ENCODE data around the gene MYBPH.

MYBPH gene

GRCh38 chr1:203197625-203198024 is 22.0 kb upstream of the MYBPH start:
- no peak for TF ChIP-seq CTCF (conservative IDR thresholded peaks at IDR 0.05; ENCODE audit: low read depth)
- no peak for DNase-seq (ENCODE audit: low spot score)
- ChIA-PET CTCF (interaction anchor here (0.6 to 1.4 kb wide), 4 partner anchors 19 to 75 kb away, joined by 3 to 6 read pairs (median 4); no protein-coding TSS in a partner anchor), POLR2A (ENCODE audit: low non-redundant PET) (no interaction called here)
- H3K27ac ChIP-seq = no peak overlapping the region

GRCh38 chr1:203196371-203196770 is 20.7 kb upstream of the MYBPH start:
- ChIA-PET POLR2A (ENCODE audit: low non-redundant PET) (no interaction called here), CTCF (interaction anchor here (1.1 kb wide), 1 partner anchor 24 kb away, joined by 5 read pairs; no protein-coding TSS in a partner anchor)
- no peak for DNase-seq (ENCODE audit: low spot score)
- H3K27ac ChIP-seq = no peak overlapping the region
- TF ChIP-seq CTCF (conservative IDR thresholded peaks at IDR 0.05; ENCODE audit: low read depth) = no peak

GRCh38 chr1:203190949-203191348 is 15.3 kb upstream of the MYBPH start:
- ChIA-PET POLR2A (ENCODE audit: low non-redundant PET) (no interaction called here), CTCF (interaction anchor here (2.9 kb wide), 1 partner anchor 76 kb away, joined by 8 read pairs; no protein-coding TSS in a partner anchor)
- no peak overlapping the region for H3K27ac ChIP-seq
- no peak for DNase-seq (ENCODE audit: low spot score)
- no peak for TF ChIP-seq CTCF (conservative IDR thresholded peaks at IDR 0.05; ENCODE audit: low read depth)

- no peak for DNase-seq (ENCODE audit: low spot score)
- ChIA-PET CTCF (interaction anchor here (0.9 to 2.9 kb wide), 2 partner anchors 18 to 77 kb away, joined by 3 to 8 read pairs; no protein-coding TSS in a partner anchor), POLR2A (ENCODE audit: low non-redundant PET) (no interaction called here)
- TF ChIP-seq CTCF (conservative IDR thresholded peaks at IDR 0.05; ENCODE audit: low read depth) = no peak
- no peak overlapping the region for H3K27ac ChIP-seq
Measured at GRCh38 chr1:203189951-203190352, 14.3 kb upstream of the MYBPH start.

- ChIA-PET CTCF (interaction anchor here (0.7 to 4.0 kb wide), 3 partner anchors 16 to 79 kb away, joined by 4 to 25 read pairs (median 4); no protein-coding TSS in a partner anchor), POLR2A (ENCODE audit: low non-redundant PET) (no interaction called here)
- TF ChIP-seq CTCF (conservative IDR thresholded peaks at IDR 0.05; ENCODE audit: low read depth) = no peak
- no peak for DNase-seq (ENCODE audit: low spot score)
- H3K27ac ChIP-seq = no peak overlapping the region
Measured at GRCh38 chr1:203188686-203189232, 13.1 kb upstream of the MYBPH start.

GRCh38 chr1:203187689-203188264 is 12.2 kb upstream of the MYBPH start:
- no peak overlapping the region for H3K27ac ChIP-seq
- TF ChIP-seq CTCF (conservative IDR thresholded peaks at IDR 0.05; ENCODE audit: low read depth) = no peak
- POLR2A ChIA-PET (ENCODE audit: low non-redundant PET) = no interaction called here
- CTCF ChIA-PET = interaction anchor here (0.5 to 4.0 kb wide), 4 partner anchors 15 to 364 kb away, joined by 3 to 25 read pairs (median 4); no protein-coding TSS in a partner anchor
- DNase-seq (ENCODE audit: low spot score) = no peak
